Activated CD4-positive, alpha-beta T cell treated with anti-CD3 and anti-CD28 coated beads, Interleukin-2, amount 50 U/mL, for 1 hour (primary cell): Measurements from ENCODE around the gene ANAPC16.
"Not testable (repeated sequence)": the region's sequence is repeated elsewhere in the genome, so short reads cannot be mapped to it uniquely, and the experiment has no call there.

Source experiments
- DNase-seq: peaks from one replicate; pipeline ENCODE4 v3.0.0-alpha.2; 2020

The ANAPC16 gene

DNA sequence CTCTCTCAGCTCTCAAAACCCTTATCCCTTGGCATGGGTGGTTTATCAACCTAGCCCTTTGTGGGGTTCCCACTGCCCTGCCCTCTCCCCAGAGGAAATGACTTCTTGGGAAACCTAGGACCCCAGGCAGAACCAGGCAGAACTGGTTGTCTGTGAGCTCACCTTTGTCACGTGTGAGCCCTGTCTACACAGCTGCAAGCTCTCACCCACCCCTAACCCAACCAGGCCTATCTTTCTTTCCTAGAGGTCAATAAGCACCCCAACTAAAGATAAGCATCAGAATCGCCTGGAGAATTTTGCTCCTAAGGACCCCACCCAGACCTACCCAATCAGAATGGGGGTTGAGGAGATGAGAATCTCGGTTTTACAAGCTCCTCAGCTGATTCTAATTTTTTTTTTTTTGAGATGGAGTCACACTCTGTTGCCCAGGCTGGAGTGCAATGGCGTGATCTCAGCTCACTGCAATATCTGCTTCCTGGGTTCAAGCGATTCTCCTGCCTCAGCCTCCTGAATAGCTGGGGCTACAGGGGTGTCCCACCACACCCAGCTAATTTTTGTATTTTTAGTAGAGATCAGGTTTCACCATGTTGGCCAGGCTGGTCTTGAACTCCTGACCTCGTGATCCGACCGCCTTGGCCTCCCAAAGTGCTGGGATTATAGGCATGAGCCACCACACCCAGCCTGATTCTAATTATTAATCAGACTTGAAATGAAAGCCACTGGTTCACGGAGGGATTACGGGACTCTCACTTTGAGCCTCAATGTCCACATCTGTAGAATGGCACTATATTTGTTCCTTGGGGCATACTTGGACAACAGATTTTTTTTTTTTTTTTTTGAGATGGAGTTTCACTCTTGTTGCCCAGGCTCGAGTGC, 50.4 kb downstream of the ANAPC16 start:
- DNase-seq: no peak

DNA sequence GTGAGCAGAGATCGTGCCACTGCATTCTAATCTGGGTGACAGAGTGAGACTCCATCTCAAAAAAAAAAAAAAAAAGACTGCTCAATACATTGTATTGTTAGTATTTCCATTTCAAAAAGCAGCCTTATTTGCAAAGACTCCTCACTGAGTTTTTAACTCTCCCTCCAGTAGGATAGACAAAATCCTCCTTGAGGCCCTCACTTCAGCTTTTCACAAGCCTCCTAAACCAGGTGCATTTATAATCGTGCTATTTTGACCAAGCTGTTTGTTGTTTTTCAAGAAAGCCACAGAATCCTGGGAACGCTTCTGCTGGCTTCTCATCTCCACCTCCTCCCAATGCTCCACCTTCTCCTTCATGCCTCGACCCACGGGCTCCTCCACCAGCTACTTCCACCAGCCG, 51.6 kb downstream of the ANAPC16 start:
- DNase-seq: no peak

DNA sequence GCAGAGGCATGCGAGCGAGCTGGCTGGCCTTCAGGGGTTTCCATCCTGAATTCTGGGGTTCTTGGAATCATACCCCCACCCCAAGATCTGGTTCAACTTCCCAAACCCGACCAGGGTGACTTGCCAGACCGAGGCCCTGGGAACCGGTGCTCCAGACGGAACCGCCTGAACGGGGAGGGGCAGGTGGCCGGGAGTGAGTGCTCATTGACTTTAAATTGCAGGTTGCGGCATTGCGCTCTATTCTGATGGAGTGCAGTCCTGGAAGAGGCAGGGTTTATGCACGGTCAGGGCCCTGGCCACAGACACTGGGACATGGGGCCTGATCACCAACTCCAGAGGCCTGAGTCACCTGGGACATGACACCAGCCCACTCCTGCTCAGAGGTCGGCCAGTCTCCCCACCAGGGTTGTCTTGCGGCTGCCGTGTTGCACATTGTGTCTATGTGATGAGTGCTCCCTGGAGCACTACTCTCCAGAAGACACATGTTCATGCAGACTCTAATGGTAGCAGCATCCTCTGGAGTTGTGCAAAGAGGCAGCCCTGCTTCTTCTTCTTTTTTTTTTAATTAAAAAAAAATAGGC, 52.1 kb downstream of the ANAPC16 start:
- no peak for DNase-seq

DNA sequence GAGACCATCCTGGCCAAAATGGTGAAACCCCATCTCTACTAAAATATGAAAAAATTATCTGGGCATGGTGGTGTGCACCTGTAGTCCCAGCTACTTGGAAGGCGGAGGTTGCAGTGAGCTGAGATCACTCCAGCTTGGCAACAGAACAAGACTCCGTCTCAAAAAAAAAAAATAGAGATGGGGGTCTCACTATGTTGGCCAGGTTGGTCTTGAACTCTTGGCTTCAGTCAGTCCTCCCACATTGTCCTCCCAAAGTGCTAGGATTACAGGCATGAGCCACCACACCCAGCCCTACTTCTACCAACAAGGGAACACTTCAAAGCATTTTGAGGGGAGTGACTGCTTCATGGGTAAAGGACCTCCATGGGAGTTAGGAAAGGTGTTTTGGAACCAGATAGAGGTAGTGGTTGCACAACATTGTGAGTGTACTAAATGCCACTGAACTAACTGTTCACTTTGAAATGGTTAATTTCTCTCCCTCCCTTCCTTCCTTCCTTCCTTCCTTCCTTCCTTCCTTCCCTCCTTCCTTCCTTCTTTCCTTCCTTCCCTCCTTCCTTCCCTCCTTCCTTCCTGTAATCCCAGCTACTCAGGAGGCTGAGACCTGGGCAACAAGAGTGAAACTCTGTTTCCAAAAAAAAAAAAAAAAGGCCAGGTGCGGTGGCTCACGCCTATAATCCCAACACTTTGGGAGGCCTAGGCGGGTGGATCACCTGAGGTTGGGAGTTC, 52.8 kb downstream of the ANAPC16 start:
- not testable (repeated sequence) for DNase-seq

DNA sequence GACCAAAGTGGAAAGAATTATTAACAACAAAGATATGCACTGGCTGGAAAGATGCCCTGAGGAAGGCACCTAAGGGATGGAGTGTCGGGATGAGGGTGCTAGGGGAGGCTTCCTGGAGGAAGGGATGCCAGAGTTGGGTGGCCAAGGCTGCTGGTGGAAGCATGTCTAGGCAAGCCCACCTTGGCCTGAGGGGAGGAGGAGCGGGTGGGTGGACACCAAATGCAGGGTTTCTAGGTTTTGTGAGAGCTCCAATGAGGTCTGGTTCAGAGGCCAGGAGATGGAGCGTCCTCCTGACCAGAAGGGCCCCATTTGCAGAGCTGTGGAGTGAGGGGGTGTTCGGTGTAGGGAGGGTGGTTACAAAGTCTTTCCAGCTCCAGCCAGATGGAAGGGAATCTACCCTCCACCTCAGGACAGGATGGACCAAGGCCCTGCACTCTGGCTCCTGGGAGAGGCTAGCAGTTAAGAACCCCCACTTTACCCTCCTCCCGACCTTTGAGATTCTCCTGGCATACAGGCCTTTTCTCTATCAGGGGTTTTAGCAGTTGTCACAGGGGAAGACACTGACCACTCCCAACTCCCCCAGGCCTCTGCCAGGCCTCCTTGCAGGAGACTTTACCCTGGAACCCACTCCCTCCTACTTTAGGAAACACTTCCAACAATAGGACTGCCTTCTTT, 54.9 kb downstream of the ANAPC16 start:
- DNase-seq: no peak

DNA sequence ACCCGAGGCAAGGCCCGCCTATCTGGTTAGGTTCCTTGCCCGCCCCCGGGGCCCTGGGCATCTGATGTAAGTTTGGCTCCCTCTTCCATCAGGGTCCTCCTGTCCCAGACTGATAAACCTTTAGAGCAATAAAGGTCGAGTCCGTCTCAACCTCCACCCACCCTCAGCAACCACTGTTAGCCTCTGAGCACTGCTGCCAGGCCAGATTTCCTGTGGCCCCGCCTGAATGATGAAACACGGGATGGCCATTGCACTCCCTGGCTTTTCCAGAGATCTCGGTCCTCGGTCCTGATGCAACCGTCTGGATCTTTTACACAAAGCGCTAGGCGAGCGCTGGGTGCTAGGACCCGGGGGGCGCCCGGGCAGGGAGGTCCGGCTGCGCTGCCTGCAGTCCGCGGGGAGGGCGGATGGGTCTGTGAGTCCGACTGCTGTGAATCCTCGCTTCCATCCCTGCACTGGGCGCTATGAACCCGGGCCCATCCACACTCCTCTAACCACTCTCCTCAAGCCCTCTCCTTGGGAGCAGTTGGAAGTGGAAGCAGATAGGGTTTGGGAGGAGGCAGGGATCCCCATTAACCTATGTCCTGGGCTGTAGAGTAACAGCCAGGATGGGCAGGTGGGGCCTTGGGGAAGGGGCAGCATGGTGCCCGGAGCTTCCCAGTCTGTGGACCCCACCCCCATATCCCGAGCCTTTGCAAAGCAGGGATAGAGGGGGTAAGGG, 57.0 kb downstream of the ANAPC16 start:
- no peak for DNase-seq

DNA sequence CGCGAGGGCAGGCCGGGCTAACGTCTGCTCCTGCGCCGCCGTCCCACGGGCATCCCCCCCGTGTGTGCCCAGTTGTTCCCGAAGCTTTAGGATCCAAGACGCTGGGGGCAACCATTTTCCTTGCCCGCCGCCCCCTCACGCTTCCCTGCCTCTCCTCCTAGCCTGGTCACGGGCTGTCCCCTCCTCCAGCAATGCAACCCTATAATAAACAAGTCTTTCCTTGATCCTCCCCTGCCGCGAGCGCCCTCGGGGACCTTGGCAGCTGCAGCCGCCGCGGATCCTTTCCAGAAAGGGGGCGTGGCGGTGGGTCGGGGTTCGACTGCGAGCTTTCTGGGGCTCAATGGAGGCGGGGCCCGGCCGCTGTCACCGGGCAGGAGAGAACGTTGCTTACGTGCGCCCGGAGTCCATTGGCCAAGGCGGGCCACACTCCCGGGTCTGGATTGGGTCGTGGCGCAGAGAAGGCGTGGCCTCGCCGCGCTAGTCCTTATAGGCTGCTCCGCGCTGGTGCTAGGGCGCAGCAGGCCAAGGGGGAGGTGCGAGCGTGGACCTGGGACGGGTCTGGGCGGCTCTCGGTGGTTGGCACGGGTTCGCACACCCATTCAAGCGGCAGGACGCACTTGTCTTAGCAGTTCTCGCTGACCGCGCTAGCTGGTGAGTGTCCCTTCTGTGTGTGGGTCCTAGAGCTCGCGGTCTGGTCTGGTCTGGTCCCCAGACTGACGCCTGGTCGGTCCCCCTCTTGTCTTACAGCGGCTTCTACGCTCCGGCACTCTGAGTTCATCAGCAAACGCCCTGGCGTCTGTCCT, 57.8 kb downstream of the ANAPC16 start, which contains the start of gene DDIT4:
DDIT4 (plus strand) TSS at position 515 of the 803 bp plus-strand sequence. CDS start 293 bp downstream, outside the sequence.
- DNase-seq: peak; percentile 97

DNA sequence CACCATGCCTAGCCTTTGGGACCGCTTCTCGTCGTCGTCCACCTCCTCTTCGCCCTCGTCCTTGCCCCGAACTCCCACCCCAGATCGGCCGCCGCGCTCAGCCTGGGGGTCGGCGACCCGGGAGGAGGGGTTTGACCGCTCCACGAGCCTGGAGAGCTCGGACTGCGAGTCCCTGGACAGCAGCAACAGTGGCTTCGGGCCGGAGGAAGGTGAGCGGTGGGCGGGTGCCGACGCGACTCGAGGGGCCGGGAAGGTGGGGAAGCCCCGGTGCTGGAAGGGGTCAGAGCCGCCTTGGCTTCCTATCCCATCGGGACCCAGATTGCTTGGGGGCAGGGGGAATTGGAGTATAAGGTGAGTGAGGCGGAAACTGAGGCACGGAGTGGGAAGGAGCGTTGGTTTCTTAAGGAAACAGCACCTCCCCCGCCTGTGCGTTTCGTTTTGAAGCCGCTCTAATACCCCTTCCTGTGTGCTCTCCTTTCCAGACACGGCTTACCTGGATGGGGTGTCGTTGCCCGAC, 58.5 kb downstream of the ANAPC16 start:
- DNase-seq: no peak

DNA sequence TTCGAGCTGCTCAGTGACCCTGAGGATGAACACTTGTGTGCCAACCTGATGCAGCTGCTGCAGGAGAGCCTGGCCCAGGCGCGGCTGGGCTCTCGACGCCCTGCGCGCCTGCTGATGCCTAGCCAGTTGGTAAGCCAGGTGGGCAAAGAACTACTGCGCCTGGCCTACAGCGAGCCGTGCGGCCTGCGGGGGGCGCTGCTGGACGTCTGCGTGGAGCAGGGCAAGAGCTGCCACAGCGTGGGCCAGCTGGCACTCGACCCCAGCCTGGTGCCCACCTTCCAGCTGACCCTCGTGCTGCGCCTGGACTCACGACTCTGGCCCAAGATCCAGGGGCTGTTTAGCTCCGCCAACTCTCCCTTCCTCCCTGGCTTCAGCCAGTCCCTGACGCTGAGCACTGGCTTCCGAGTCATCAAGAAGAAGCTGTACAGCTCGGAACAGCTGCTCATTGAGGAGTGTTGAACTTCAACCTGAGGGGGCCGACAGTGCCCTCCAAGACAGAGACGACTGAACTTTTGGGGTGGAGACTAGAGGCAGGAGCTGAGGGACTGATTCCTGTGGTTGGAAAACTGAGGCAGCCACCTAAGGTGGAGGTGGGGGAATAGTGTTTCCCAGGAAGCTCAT, 59.0 kb downstream of the ANAPC16 start:
- DNase-seq: peak; percentile 73

DNA sequence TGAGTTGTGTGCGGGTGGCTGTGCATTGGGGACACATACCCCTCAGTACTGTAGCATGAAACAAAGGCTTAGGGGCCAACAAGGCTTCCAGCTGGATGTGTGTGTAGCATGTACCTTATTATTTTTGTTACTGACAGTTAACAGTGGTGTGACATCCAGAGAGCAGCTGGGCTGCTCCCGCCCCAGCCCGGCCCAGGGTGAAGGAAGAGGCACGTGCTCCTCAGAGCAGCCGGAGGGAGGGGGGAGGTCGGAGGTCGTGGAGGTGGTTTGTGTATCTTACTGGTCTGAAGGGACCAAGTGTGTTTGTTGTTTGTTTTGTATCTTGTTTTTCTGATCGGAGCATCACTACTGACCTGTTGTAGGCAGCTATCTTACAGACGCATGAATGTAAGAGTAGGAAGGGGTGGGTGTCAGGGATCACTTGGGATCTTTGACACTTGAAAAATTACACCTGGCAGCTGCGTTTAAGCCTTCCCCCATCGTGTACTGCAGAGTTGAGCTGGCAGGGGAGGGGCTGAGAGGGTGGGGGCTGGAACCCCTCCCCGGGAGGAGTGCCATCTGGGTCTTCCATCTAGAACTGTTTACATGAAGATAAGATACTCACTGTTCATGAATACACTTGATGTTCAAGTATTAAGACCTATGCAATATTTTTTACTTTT, 59.7 kb downstream of the ANAPC16 start:
- DNase-seq: no peak

DNA sequence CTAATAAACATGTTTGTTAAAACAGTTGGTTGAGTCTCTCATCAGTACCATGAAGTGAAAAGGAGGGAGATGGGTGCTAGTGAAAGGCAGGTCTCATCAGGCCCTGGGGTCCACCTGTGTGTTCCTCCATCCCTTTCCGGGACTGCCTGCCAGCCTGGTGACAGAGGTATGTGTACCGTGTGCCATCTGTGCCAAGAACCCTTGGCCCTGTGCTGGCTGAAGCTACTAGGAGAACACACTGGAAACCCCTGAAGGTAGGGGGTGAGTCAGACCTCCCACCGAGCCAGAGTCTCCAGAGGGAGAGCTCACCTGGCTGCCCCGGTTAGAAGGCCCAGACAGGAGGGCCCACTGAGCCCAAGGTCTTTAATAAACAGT, 60.2 kb downstream of the ANAPC16 start:
- DNase-seq: no peak

DNA sequence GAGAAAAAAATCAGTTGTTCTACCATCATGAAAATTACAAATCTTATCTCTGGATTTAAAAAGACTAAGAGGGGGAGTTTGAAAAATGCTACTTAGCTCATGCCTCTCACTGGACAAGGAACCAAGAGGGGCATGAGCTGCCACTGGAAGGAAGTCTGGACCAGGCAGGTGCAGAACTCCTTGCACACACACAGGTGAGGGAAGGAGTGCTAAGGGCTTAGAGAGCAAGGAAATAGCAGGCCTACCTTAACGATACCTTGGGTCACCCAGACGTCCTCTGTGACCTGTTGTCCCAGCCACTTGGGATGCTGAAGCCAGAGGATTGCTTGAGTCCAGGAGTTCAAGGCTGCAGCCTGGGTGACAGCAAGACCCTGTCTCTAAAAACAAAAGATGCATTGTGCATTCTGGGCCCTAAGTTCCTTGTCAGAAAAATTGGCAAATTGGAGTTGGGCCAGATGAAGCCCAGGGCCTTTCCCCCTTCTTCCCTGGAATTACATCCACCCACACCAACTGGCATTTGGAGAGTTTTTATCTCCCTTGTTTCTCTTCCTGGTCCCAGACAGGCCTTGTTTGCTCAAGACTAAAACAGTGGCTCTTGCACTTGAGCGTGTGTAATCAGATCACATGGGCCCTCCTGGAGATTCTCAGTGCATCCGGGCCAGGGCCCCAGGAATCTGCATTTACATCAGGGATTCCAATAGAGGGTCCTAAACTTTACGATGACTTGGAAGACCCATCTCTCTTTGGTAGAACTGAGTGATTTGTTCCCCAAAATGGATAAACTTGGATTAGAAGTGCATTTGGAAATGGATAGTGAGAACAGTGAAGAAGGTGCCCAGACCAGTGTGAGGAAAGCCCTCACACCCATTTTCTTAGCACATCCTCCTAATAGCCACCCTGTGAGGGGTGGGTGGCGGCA, 60.9 kb downstream of the ANAPC16 start:
- no peak for DNase-seq

DNA sequence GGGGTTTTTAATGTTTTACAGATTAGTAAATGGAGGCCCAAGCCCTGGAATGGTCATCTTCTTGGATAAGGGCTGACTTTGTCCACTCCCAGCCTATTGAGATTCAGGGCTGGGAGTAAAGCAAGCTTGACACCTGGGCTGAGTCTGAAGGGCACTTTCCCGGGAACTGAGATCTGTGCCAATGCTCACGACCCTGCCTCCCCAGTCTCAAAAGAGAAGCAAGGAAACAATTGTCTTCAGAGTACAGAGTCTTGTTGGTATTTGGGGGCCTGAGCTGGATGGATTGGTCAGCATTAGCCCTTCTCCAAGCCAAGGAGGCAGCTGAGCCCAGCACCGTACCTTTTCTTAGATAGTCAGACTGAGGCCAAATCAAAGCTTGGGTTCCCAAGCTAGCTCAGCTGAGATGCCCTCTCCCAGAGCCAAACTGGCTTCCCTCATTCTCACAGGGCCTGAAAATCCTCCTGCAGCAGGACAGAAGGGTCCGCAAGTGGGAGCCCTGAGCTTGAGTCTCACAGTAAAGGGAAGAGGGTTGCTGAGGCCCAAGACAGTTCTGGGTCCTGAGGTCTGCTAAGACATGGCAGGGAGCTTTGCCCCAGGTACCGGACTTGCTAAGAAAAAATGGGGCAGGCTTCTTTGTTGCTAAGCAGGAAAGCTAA, 61.7 kb downstream of the ANAPC16 start:
- no peak for DNase-seq

DNA sequence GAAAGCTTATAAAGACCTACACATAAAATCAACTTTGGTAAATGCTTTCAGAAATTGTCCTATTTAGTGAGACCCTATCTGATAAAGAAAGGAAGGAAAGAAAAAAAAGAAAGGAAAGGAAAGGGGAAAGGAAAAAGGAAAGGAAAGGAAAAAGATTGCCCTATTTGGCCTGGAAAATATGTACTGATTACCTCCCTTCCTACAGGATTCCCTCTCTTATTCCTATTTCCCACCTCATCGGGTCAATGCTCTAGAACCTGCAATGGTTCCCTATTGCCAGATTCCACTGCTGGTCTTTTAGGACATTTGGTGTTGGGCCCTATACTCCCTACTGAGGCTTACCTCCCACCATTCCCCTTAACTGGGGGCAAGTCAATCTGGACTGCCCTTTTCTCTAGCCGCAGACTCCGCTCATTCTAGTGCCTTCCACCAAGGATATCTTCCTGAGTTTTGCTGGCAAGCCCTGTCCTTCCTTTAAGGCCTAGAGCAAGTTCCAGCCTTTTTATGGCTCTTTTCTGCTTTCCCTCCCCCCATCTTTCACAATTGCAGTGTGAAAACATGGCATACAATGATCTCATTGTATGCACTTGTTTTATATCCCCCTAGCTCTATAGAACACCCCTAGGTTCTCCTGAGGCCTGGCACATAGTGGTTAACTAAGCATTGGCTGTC, 62.3 kb downstream of the ANAPC16 start:
- DNase-seq: no peak

DNA sequence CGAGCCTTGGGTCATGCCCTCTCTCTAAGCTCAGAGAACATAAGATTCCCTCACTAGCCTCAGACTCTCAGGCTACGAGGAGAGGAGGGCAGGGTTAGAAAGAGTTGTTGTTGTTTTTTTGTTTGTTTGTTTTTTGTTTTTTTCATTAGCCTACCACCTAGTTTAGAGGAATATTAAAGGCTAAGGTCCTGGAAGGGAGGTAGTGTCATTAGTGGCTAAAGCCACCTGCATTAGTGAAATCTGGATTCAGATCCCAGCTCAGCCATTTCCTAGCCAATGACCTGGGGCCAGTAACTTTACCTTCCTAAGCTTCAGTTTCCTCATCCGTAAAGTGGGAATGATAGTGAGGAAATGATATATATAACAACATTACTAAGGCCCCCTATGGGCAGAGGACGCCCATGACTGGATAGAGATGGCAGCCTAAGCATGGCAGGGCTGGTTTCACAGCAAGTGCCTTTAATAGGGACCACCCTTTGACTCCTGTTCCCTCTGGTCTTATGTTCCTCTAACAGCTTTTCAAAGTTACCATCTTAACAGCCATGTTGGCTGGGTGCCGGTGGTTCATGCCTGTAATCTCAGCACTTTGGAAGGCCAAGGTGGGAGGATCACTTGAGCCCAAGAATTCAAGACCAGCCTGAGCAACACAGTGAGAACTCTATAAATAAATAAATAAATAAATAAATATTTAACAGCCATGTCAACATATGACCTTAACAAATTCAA, 63.0 kb downstream of the ANAPC16 start:
- DNase-seq: no peak

DNA sequence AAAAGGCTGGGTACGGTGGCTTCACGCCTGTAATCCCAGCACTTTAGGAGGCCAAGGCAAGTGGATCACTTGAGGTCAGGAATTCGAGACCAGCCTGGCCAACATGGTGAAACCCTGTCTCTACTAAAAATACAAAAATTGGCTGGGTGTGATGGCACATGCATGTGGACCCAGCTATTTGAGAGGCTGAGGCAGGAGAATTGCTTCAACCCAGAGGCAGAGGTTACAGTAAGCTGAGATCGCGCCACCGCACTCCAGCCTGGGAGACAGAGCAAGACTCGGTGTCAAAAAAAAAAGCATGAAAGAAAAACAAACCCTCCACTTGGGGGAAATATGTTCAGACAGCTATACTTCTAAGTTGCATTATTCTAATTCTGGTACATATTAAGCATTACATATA, 63.8 kb downstream of the ANAPC16 start:
- not testable (repeated sequence) for DNase-seq

DNA sequence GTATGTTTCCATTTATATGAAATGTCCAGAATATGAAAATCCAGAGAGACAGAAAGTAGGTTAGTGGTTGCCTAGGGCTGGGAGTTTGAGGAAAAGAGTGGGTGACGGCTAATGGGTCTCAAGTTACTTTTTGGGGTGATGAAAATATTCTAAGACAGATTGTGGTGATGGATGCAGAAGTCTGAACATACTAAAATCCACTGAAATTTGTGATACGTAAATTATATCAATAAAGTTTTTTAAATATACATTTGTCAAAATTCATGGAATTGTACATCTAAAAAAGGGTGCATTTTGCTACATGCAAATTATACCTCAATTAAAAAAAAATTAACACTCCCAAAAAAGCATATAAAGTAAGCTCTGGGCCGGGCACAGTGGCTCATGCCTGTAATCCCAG, 67.3 kb downstream of the ANAPC16 start:
- no peak for DNase-seq
